Mesenchymal stem cell (in vitro differentiated cells and primary cell): Measurements from ENCODE around the gene WWP2.

Source experiments
- DNase-seq: peaks from one replicate; pipeline ENCODE4 v3.0.0-alpha.2; 2013
- H2AFZ ChIP-seq: one replicate; pipeline ENCODE4 v1.6.1; 2013; ENCODE audit warnings: low read depth, mild to moderate bottlenecking, control low read depth, inconsistent platforms, low read length, moderate library complexity
- H2AK5ac ChIP-seq: 2 replicates; pipeline ENCODE4 v1.6.1; 2013; ENCODE audit warnings: low read length, moderate library complexity, mild to moderate bottlenecking, inconsistent platforms; ENCODE audit not compliant: severe bottlenecking
- H2BK120ac ChIP-seq: one replicate; pipeline ENCODE4 v1.6.1; 2013; ENCODE audit warnings: low read depth, mild to moderate bottlenecking, inconsistent platforms, low read length, moderate library complexity
- H2BK12ac ChIP-seq, 2 experiments: one replicate each; pipeline ENCODE4 v1.6.1; 2013; ENCODE audit warnings: inconsistent platforms in 2 of 2, low read length in 2 of 2, mild to moderate bottlenecking in 2 of 2, moderate library complexity in 2 of 2, control low read depth in 1 of 2
- H2BK15ac ChIP-seq: one replicate; pipeline ENCODE4 v1.6.1; 2013; ENCODE audit warnings: mild to moderate bottlenecking, low read depth, inconsistent platforms; ENCODE audit not compliant: poor library complexity, severe bottlenecking
- H2BK5ac ChIP-seq: 2 replicates; pipeline ENCODE4 v1.6.1; 2013; ENCODE audit warnings: low read depth, mild to moderate bottlenecking, low read length, control low read depth, inconsistent platforms; ENCODE audit not compliant: poor library complexity, severe bottlenecking
- H3K14ac ChIP-seq, 2 experiments: one replicate each; pipeline ENCODE4 v1.6.1; 2013; ENCODE audit warnings: inconsistent platforms in 2 of 2, low read length in 2 of 2, control low read depth in 1 of 2, mild to moderate bottlenecking in 1 of 2, moderate library complexity in 1 of 2
- H3K18ac ChIP-seq, 2 experiments: one replicate each; pipeline ENCODE4 v1.6.1; 2013; ENCODE audit warnings: inconsistent platforms in 2 of 2, low read length in 2 of 2, control low read depth in 1 of 2, low read depth in 1 of 2, mild to moderate bottlenecking in 1 of 2
- H3K23ac ChIP-seq, 2 experiments: one replicate each; pipeline ENCODE4 v1.6.1; 2013; ENCODE audit warnings: inconsistent platforms in 2 of 2, low read length in 2 of 2, mild to moderate bottlenecking in 2 of 2, moderate library complexity in 2 of 2, control low read depth in 1 of 2
- H3K27ac ChIP-seq: 2 replicates; pipeline ENCODE4 v1.5.1; 2013; ENCODE audit warnings: mild to moderate bottlenecking, moderate library complexity, low read length, control low read depth, inconsistent platforms; ENCODE audit not compliant: poor library complexity, severe bottlenecking
- H3K27me3 ChIP-seq, 2 experiments: 2 replicates each; pipeline versions ENCODE4 v1.6.1 to v1.7.0; 2013; ENCODE audit warnings: low read length in 2 of 2, mild to moderate bottlenecking in 2 of 2, moderate library complexity in 2 of 2, control low read depth in 1 of 2, inconsistent platforms in 1 of 2; ENCODE audit not compliant: control insufficient read depth in 1 of 2, insufficient read depth in 1 of 2
- H3K36me3 ChIP-seq, 2 experiments: 2 replicates each; pipeline versions ENCODE4 v1.6.1 to v1.7.0; 2013; ENCODE audit warnings: low read length in 2 of 2, control low read depth in 1 of 2, inconsistent platforms in 1 of 2, low read depth in 1 of 2, mild to moderate bottlenecking in 1 of 2; ENCODE audit not compliant: insufficient read depth in 2 of 2, control insufficient read depth in 1 of 2
- H3K4ac ChIP-seq, 2 experiments: one replicate each; pipeline ENCODE4 v1.6.1; 2013; ENCODE audit warnings: inconsistent platforms in 2 of 2, low read length in 2 of 2, mild to moderate bottlenecking in 2 of 2, moderate library complexity in 2 of 2, control low read depth in 1 of 2, low read depth in 1 of 2
- H3K4me1 ChIP-seq: 2 replicates; pipeline ENCODE4 v1.6.1; 2013; ENCODE audit warnings: low read depth, low read length, control low read depth; ENCODE audit not compliant: control insufficient read depth, insufficient read depth
- H3K4me2 ChIP-seq: 2 replicates; pipeline ENCODE4 v1.6.1; 2013; ENCODE audit warnings: low read length, mild to moderate bottlenecking, inconsistent platforms; ENCODE audit not compliant: poor library complexity, severe bottlenecking
- H3K4me3 ChIP-seq, 2 experiments: 2 replicates each; pipeline versions ENCODE4 v1.5.1 to v1.7.0; 2013; ENCODE audit warnings: low read length in 2 of 2, mild to moderate bottlenecking in 2 of 2, control low read depth in 1 of 2, low read depth in 1 of 2; ENCODE audit not compliant: insufficient read depth in 1 of 2
- H3K79me1 ChIP-seq: replicated peaks from 2 replicates; pipeline ENCODE4 v1.6.1; 2013; ENCODE audit warnings: mild to moderate bottlenecking, control low read depth, low read length, inconsistent platforms; ENCODE audit not compliant: poor library complexity, severe bottlenecking
- H3K9ac ChIP-seq: 2 replicates; pipeline ENCODE4 v1.7.0; 2013; ENCODE audit warnings: mild to moderate bottlenecking, low read length, moderate library complexity
- H3K9me3 ChIP-seq: 2 replicates; pipeline ENCODE4 v1.7.0; 2013; ENCODE audit warnings: mild to moderate bottlenecking, low read length; ENCODE audit not compliant: control insufficient read depth
- H4K8ac ChIP-seq: one replicate; pipeline ENCODE4 v1.6.1; 2013; ENCODE audit warnings: inconsistent platforms, mild to moderate bottlenecking, low read length, moderate library complexity
- H4K91ac ChIP-seq: one replicate; pipeline ENCODE4 v1.6.1; 2013; ENCODE audit warnings: mild to moderate bottlenecking, low read length, inconsistent platforms
- WGBS: methylation state at CpG from one replicate; pipeline ENCODE4 v1.1.7; 2013; ENCODE audit warnings: mixed read lengths; 5-methylcytosine and 5-hydroxymethylcytosine counted together

The WWP2 gene

GRCh38 chr16:69880640-69881133, 118.6 kb downstream of the WWP2 start:
- H2BK5ac ChIP-seq = no peak overlapping the region
- H3K9me3 ChIP-seq = peaks cover 11% of the 10 kb centered on the region
- peaks cover 6 to 10% of the 10 kb centered on the region in 2 experiments for H3K36me3 ChIP-seq
- no peak overlapping the region for H2AFZ ChIP-seq
- H3K4me2 ChIP-seq = no peak overlapping the region
- H2BK12ac ChIP-seq = no peak overlapping the region
- H3K23ac ChIP-seq = no peak overlapping the region
- no peak overlapping the region for H4K91ac ChIP-seq
- H3K9ac ChIP-seq = peak overlapping the region; percentile 62
- H3K4me3 ChIP-seq = peak overlapping the region in 1 of 2 experiments; percentile 20
- peaks cover 3% of the 10 kb centered on the region for H3K4me1 ChIP-seq
- WGBS = 97% methylated on average over 10 of the region's 10 CpGs
- H2AK5ac ChIP-seq = no peak overlapping the region
- H3K27ac ChIP-seq = no peak overlapping the region
- no peak overlapping the region for H2BK15ac ChIP-seq
- H3K4ac ChIP-seq = no peak overlapping the region
- no peak overlapping the region for H2BK120ac ChIP-seq
- H3K27me3 ChIP-seq = no peaks in the 10 kb centered on the region
- H3K18ac ChIP-seq = no peak overlapping the region
- H3K14ac ChIP-seq = no peak overlapping the region
- peaks cover 9% of the 10 kb centered on the region for H3K79me1 ChIP-seq
- DNase-seq = no peak
- H4K8ac ChIP-seq = no peak overlapping the region

- H3K23ac ChIP-seq = no peak overlapping the region
- no peak overlapping the region for H3K27ac ChIP-seq
- no peak overlapping the region for H2BK12ac ChIP-seq
- no peak overlapping the region for H3K4ac ChIP-seq
- H2BK5ac ChIP-seq = no peak overlapping the region
- H3K4me2 ChIP-seq = no peak overlapping the region
- no peak overlapping the region for H4K8ac ChIP-seq
- no peak overlapping the region for H2BK15ac ChIP-seq
- peaks cover 2 to 10% of the 10 kb centered on the region in 2 experiments for H3K36me3 ChIP-seq
- 95% methylated on average over 4 of the region's 4 CpGs for WGBS
- H4K91ac ChIP-seq = no peak overlapping the region
- H3K9me3 ChIP-seq = peaks cover 11% of the 10 kb centered on the region
- H2BK120ac ChIP-seq = no peak overlapping the region
- peaks cover 3% of the 10 kb centered on the region for H3K4me1 ChIP-seq
- H2AK5ac ChIP-seq = no peak overlapping the region
- DNase-seq = no peak
- H3K14ac ChIP-seq = no peak overlapping the region
- H3K4me3 ChIP-seq = no peak overlapping the region
- no peak overlapping the region for H2AFZ ChIP-seq
- no peaks in the 10 kb centered on the region for H3K27me3 ChIP-seq
- peaks cover 9% of the 10 kb centered on the region for H3K79me1 ChIP-seq
- H3K9ac ChIP-seq = no peak overlapping the region
- H3K18ac ChIP-seq = no peak overlapping the region
These were observed 119.0 kb downstream of the WWP2 start for GRCh38 chr16:69881141-69881540.

- H3K9me3 ChIP-seq = no peaks in the 10 kb centered on the region
- no peak overlapping the region for H3K9ac ChIP-seq
- peaks cover 7% of the 10 kb centered on the region for H3K4me1 ChIP-seq
- H3K79me1 ChIP-seq = peaks cover 9% of the 10 kb centered on the region
- H3K4me3 ChIP-seq = no peak overlapping the region
- no peak overlapping the region for H3K4me2 ChIP-seq
- DNase-seq = no peak
- H3K36me3 ChIP-seq = peaks cover 0 to 9% of the 10 kb centered on the region in 2 experiments
- no peak overlapping the region for H3K27ac ChIP-seq
- H2BK5ac ChIP-seq = no peak overlapping the region
- H3K27me3 ChIP-seq = no peaks in the 10 kb centered on the region
- WGBS = 100% methylated on average over 1 of the region's 5 CpGs
- no peak overlapping the region for H2BK120ac ChIP-seq
- H2BK15ac ChIP-seq = no peak overlapping the region
- H3K23ac ChIP-seq = no peak overlapping the region
- H3K14ac ChIP-seq = no peak overlapping the region
- H2AFZ ChIP-seq = no peak overlapping the region
- no peak overlapping the region for H3K4ac ChIP-seq
- no peak overlapping the region for H4K91ac ChIP-seq
- H4K8ac ChIP-seq = no peak overlapping the region
- no peak overlapping the region for H2AK5ac ChIP-seq
- no peak overlapping the region for H2BK12ac ChIP-seq
- H3K18ac ChIP-seq = no peak overlapping the region
These were observed 121.6 kb downstream of the WWP2 start for GRCh38 chr16:69883744-69884143.

GRCh38 chr16:69885722-69886121, 123.6 kb downstream of the WWP2 start:
- H2BK120ac ChIP-seq = no peak overlapping the region
- no peak overlapping the region for H3K4me2 ChIP-seq
- H3K79me1 ChIP-seq = peaks cover 9% of the 10 kb centered on the region
- no peak overlapping the region for H3K4me3 ChIP-seq
- DNase-seq = no peak
- H3K4ac ChIP-seq = no peak overlapping the region
- H2BK12ac ChIP-seq = no peak overlapping the region
- no peaks in the 10 kb centered on the region for H3K27me3 ChIP-seq
- H4K8ac ChIP-seq = no peak overlapping the region
- H3K14ac ChIP-seq = no peak overlapping the region
- no peak overlapping the region for H3K23ac ChIP-seq
- H3K27ac ChIP-seq = no peak overlapping the region
- H3K36me3 ChIP-seq = peaks cover 2 to 19% of the 10 kb centered on the region in 2 experiments
- H4K91ac ChIP-seq = no peak overlapping the region
- H3K18ac ChIP-seq = no peak overlapping the region
- no peak overlapping the region for H2AFZ ChIP-seq
- WGBS = 93% methylated on average over 3 of the region's 3 CpGs
- H3K4me1 ChIP-seq = peaks cover 11% of the 10 kb centered on the region
- no peak overlapping the region for H2BK15ac ChIP-seq
- no peaks in the 10 kb centered on the region for H3K9me3 ChIP-seq
- H2BK5ac ChIP-seq = no peak overlapping the region
- H2AK5ac ChIP-seq = no peak overlapping the region
- H3K9ac ChIP-seq = no peak overlapping the region
